HG03103 (cell line): Measurements from ENCODE around the gene MAFB.

Source experiments
- ATAC-seq: cut with Tn5 transposase; IDR thresholded peaks from one replicate; pipeline ENCODE4 v1.9.1; 2021; ENCODE audit warnings: low read depth; ENCODE audit not compliant: unreplicated experiment

MAFB gene

DNA sequence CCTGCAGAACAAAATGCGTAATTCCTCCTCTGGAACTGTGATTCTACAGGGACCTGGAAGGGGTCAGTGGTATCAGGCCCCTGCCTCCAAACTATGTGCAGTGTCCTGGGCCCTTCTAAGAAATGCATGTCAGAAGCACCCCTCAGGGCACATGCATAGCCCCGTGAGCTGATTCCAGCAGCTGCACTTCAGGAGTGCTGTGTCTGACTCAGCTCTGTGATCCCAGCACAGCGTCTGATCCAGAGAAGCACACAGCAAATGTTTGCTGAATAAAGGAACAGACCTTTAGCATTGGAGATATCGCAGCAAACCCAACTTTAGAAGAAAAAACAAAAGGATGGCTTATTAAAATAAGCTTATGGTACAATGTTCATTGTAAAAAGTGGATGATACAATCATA is 15.8 kb upstream of the MAFB start:
- ATAC-seq: no peak

DNA sequence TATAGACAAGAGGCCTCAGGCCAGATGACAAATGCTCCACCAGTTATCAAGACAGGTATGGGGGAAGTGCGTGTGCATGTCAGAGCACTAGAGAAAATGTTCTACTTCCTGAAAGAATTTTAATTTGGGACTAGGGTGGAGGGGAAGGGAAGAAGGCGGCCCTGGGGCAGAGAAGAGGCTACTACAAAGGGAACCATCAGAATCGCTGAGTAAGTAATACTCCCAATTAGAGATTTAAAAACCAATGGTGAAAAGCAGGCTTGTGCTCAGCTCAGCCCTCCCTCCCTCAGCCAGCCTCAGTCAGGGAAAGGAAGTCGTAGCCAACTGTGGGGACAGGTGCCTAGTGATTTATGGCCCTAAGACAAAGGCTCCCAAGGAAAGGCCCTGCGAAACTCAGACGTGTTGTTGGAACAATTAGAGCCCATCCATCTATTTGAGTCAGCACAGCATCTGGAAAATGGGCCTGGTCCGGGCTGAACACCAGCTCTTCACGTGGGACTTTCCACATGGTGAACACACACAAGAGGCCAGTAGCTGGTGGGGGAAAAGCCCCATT is 15.0 kb upstream of the MAFB start:
- ATAC-seq: no peak

DNA sequence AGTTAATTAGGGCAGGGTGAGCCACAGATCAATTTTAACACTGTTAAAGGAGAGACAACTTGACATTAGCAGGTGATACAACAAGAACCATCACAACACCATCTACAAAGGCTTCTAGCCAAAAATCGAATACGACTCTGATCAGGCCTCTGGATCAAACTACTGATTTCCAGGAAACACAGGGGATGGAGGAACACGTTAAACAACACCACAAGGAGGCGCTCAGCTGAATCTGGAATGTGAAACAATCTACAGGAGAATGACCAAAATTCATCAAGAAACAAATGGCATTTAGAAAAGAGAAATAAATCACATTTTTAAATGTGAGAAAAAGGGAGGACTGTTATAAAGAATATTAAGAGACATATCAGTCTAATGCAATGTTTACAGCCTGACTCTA is 13.5 kb upstream of the MAFB start:
- ATAC-seq: no peak

DNA sequence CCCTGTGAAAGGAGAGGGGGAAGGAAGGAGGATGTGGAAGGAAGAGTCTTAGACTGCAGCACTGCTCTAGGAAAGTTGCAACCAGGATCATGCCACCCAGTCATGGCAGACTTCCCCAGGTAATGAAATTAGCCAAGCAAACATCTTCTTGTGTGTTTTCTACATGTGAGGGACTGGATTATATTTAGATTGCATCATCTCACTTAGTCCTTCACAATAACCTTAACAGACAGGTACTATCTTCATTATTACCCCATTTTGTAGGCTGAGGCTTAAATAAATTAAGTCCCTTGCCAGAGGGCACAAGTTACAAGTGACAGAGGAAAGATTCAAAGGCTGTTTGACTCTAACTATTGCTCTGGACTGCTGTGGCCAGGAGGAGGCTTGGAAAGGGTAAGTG is 9.7 kb upstream of the MAFB start:
- ATAC-seq: no peak

DNA sequence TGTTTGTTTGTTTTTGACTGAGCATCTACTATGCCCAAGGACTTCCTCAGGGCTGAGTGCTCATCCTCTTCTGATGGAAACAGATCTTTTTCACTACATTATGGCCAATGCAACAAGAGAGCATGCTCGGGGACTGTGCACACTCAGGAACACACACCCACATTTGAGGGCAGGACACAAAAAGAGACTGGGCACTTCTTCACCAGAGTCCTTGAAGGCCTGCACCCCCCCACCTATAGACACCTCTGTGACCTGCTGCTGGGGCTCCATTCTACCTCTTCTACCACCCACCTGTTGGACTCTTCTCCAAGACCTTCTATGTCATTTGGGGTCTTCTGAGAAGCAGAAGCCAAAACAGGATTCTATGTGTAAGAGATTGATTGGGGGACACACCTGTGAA is 9.2 kb upstream of the MAFB start:
- no peak for ATAC-seq

DNA sequence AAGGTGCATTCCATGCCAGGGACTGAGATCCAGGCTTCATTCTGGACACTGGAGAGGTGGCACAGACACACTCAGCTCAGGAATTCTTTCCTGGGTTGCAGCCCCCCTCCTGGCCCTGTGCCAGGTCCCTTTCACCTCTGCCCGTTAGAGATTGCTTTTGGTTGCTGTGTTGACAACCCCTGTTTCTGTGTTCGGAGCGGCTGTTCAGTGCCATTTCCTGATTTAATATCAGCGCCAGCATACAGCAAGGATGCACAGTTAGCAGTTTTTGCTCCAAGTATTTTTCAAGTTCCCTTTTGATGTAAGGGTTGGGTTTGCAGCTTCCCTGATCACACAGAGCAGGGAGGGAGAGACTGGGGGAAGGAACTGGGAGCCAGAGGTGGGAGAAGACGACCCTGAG is 8.5 kb upstream of the MAFB start:
- ATAC-seq: no peak

DNA sequence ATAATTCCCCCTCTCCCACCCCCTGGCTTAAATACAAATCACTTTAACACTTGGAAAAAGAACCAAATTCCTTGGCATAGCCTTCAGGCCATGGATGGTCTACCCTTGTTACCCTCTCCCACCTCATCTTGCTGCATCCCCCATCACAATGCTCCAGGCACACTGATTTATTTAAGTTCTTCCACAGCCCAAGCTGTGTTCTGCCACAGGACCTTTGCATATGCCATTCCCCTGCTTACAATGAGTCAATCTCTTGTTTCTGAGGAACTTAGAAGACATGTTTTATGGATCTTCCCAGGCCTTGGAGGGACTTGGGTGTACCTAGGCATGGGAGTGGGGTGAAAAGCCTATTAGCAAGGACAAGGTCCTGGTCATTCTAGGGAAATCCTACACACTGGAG is 6.2 kb upstream of the MAFB start:
- ATAC-seq: no peak

DNA sequence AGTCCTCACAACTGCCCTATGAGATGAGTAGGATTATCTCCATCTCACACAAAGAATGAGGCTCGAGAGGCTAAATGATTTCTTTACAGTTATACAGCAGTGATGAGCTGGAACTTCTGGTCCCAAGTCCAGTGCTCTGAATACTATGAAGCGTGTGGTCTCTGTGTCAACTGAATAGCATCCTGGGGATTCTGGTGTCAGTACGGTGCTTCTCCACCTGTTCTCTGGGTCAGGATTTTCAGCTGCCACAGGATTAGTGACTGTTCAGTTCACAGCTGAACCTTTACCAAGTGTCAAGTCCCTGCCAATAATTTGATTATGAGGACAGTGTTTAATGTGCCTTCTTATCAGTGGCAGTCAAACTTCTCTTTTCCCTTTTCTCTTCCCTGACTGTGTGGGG is 5.2 kb upstream of the MAFB start:
- ATAC-seq: no peak

DNA sequence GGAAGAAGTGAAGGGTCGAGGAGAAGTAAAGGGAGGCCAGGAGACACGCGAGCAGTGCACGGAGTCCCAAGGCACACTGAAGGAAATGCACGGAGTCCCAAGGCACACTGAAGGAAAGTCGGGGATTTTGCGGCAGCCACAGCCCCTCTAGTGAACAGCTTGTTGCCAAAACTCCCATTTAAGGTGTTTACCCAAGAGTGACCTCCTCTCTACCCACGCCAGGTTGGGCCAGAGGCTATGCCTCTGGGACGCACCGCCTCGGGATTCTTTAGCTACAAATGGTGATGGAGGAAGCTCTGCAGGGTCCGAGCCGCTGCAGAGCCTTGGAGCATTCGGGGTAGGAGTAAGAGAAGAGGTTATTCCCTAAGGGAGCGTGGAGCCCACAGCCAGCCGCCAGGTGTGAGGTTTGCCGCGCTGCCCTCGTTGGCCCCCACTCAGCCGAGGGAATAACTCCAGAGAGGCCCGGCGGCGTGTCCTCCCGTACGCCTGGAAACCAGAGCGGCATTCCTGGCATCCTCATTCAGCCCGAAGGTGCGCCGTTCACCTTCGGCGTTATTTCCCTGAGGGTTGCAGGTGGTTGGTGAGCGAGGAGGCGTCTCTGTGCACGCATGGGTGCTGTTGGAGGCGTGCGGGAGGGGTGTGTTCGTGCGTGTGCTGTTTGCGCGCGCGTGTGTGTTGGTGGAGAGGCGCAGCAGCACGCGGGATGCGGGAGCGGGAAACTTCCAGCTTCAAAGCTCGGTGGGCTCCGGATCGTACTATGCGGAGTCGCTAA is 3.4 kb upstream of the MAFB start:
- ATAC-seq: no peak

DNA sequence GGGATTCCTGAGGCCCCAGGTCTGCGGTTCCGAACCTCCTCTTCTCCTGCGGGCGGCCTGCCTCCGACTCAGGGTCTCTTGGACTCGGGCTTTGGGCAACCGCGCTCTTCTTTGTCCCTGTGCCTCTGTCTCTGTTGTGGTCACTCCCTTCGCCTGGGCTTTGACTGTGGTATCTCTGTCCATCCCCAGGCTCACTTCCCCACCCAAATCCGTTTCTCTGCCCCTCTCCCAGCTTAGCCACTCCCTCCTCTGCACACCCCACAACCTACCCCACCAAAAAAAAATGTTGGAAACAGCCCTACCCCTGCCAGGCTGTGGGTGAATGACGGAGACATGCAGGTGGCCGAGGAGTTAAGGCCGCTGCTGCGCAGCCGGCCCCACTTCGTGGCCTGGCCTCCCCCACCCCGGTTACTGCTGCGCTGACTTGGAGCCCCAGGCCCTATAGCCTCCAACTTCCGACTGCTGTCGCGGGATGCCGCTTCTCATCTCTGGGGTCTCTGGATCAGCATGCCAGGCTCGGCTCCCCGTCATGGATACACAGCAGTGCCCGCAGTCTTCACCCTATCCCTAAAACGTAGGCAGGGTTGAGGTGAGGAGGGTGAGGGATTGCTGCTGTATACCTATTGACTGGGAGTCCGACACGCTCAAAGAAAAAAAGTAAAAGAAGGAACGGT is 2.7 kb upstream of the MAFB start:
- ATAC-seq: no peak

DNA sequence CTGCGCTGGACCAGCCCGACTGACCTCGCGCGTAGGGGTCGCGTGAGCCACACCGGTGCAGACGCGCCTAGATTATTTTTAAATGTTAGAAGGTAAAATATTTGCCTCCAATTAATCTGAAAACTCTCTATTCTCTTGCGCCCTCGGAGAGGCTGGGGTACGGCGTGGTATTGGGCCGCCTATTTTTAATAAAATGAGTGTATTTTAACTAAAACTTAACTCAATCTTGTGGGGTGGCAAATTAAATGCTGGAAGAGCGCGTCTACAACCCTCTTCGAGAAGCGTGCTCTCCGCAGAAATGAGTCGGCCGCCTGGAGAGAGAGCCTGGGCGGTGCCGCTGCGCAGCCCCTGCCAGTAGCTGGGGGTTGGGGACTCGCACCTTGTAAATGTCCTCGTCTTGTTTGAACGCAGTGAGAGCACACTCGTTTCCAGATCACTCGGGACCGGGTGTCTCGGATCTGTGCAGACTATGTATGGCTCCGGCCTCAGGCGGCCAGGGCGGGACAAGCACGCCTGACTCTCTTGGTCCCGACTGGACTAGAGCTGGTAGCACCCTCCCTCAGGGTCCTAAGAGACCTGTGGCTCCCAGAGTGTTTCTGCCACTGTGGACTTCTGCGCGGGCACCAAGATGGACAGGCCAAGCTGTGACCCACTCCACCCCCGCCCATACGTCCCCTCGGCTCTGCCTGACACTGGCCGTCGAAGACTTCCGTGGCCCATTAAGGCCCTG is 2.0 kb upstream of the MAFB start:
- no peak for ATAC-seq

DNA sequence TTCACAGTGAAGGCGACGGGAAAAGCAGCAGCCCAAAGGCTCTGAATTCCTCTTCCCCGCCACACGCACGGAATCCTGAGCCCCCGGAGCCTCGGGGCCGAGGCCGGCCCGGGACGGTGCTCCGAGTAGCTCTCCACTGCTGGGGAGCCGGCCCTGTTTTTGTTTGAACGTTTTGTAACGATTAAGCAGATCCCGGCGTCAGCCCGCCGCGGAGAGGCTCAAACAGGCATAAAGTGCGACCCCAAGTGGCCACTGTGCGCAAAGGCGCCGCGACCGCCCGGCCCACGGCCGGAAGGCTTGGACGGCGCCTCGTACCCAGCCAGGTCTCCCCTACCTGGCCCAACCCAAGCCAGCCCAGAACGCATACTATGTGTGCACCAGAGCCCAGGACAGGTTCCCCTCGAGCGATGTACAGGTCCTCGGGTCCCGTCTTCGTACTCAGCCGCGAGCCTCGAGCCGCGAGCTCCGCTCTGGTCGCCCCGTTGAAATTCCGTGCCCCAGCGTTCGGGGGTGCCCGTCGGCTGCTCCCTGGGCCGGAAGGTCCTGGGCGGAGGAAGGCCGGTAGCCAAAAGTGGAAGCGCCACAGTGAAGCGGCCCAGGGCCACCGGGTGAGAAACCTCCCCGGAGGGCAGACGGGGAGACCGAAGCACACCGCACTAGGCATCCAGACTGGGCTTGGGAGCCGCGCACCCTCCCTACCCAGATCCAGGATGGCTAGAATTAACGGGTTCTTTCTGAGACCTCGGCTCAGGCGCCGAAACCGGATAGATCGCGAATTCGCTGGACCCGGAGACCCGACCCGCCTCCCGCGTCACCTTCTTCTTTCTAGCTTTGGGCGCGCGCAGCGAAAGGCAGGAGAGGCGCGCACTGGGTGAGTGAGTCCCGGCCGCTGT is 1.2 kb upstream of the MAFB start:
- peak; percentile 69 for ATAC-seq

DNA sequence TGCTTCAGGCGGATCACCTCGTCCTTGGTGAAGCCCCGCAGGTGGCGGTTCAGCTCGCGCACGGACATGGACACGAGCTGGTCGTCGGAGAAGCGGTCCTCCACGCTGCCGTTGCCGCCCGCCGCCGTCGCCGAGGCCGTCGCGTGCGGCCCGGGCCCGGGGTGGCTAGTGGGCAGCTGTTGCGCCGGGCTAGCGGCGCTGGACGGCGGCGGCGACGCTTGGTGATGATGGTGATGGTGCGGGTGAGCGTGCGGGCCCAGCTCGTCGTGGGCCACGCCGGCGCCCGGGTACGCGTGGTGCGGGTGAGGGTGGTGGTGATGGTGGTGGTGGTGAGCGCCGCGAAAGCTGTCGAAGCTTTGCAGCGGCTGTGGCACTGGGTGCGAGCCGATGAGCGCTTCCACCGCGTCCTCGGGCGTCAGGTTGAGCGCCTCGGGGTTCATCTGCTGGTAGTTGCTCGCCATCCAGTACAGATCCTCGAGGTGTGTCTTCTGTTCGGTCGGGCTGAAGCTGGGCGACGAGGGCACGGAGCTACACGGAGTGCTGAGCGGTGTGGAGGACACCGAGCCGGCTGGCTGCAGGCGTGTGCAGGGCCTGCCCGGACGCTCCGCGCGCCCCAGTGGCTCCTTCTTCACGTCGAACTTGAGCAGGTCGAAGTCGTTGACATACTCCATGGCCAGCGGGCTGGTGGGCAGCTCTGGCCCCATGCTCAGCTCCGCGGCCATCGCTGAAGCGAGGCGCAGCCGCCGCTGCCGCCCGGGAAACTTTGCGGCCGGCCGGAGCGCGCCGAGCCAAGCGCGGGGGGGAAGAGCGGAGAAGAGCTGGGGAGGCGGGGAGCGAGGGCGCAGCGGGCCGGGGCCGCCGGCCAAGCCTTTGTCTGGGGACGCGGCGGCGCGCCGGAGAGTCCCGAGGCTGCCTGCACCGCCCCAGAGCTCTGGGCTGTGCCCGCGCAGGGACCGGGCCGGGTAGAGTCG is 622 bp downstream of the MAFB start:
- ATAC-seq: no peak

DNA sequence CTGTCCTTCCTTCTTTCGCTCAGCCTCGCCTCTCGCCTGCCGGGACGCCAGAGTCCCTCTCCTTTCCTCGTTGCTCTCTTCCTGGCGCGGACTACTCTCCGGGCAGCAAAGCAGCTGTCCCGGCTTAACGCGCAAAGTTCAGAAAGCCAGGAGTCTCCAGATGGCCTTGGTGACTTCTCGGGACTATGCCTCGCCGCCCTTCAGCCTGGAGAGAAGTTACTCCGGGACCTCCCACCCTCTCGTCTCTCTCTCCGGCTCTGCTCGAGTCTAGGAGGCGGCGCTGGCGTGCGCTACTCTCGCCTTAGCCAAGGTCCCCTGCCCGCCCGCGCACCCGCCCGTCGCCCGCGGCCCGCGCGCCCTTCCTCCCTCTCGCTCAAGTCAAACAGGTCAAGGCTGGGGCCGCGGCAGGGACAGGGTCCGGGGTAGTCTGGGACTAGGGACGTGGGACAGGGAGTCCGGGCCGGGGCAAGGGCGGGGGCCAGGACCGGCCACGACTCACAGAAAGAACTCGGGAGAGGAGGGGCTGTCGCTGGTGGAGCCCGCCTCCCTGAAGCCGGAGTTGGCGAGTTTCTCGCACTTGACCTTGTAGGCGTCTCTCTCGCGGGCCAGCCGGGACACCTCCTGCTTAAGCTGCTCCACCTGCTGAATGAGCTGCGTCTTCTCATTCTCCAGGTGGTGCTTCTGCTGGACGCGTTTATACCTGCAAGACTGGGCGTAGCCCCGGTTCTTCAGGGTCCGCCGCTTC is 1.5 kb downstream of the MAFB start:
- no peak for ATAC-seq

DNA sequence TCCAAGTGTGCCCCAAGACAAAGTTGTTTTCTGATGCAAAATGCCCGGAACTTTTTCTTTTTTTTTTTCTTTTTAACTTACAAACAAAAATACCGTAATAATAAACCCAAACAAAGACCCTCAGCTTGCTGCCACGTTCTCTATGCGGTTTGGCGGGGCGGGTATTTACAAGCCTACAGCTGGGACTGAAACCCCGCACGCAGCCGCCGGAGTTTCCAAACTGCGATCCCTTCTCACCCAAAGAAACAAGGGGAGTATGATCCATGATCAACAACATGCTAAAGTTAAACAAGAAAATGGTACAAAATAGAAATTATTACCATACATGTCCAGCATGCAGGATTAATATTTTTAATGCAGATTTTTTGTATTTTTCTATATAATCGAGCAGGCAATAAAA is 2.1 kb downstream of the MAFB start:
- no peak for ATAC-seq

DNA sequence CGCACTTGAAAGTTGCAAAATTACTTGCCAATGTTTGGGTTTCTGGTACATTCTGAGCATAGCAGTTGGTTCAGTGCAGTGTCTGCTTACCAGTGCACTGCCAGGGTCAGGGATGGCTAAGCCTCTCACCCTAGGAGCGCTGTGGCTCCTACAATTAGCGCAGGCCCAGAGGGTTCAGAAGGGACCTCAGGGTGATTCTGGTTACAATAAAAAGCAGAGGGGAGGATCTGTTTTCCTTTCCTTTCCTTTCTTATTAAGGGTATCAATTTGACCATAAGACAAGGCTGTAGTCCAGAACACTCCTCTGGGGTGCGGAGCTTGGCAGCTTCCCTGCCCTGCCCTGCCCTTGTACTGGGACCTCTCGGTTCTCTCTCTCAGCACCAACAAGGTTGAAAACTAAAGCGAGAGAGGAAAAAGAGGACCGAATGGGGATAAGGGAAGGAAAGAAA is 2.6 kb downstream of the MAFB start:
- ATAC-seq: no peak

DNA sequence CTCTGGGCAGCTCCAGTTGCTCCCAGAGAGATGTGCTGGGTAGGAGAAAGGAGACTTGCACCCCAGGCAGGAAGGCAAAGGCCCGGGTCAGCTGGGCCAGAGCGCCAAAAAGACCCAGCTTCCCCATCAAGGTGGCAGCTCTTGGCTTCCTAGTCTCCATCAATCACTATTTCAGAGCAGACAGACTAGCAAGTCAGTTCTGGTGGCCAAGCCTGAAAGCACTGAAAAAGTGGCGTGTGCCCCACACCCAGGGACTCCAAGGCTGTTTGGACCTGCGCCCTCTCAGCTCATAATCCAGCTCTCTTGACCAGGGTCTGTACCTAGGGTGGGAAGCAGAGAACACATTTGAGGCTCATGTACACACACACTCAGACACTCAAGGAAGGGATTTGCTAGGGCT is 3.7 kb downstream of the MAFB start:
- ATAC-seq: no peak

DNA sequence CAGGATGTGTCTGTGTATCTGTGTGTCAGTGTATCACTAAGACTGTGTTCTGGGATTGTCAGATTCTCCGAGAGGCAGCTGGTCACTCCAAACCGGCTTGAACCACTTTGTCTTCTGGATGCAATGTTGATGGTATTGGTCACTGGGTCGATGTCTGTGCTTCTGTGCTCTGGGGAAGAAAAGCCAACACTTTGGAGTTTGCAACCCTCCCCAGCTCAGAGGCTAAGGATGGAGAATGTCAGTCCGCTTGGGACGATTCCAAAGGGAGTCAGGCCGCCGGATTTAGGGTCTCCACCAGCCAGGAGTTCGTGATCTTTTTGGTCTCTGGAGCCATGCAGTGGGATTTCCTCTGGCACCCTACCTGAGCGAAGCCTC is 5.2 kb downstream of the MAFB start:
- ATAC-seq: no peak
